ENCODE data around the gene COMT. TPM values are rescaled to one million over a fixed set of nuclear protein-coding genes. Genes with fewer than 3 reads are reported as not detected.

COMT gene
- total and polyA plus RNA-seq, 9 of the 15 experiments (the other 6 are each of a cell fraction or from before 2014, with no cell fraction given): 12.5 to 351 (median 155) TPM

- TF ChIP-seq CBFA2T2 (conservative IDR thresholded peaks at IDR 0.05) (no peak), JUN (IDR thresholded peaks at IDR 0.05; ENCODE audit: borderline replicate concordance, low read depth, low read length) (peak; percentile 43; the same call in 1 of the 2 replicates), JUN (CRISPR knock-in tag; IDR thresholded peaks at IDR 0.05; ENCODE audit: borderline replicate concordance) (no peak), SMARCE1 (IDR thresholded peaks at IDR 0.05) (no peak), CUX1 (CRISPR knock-in tag; IDR thresholded peaks at IDR 0.05) (no peak), E2F4 (CRISPR knock-in tag; IDR thresholded peaks at IDR 0.05; ENCODE audit: low read depth) (no peak), PHTF2 (CRISPR knock-in tag; IDR thresholded peaks at IDR 0.05) (no peak), RNF219 (CRISPR knock-in tag; IDR thresholded peaks at IDR 0.05) (no peak), GTF2A2 (tag; IDR thresholded peaks at IDR 0.05) (no peak), ZC3H8 (IDR thresholded peaks at IDR 0.05) (no peak), BRF2 (IDR thresholded peaks at IDR 0.05; ENCODE audit: borderline replicate concordance, insufficient read depth, insufficient read length) (no peak), ZBTB12 (CRISPR knock-in tag; IDR thresholded peaks at IDR 0.05) (peak; percentile 79), LCOR (CRISPR knock-in tag; IDR thresholded peaks at IDR 0.05) (no peak), SREBF1 (IDR thresholded peaks at IDR 0.05; ENCODE audit: borderline replicate concordance, low read depth, low read length) (no peak; the same call in none of the 2 replicates), TEAD4 (IDR thresholded peaks at IDR 0.05; ENCODE audit: low read length) (no peak), TEAD4 (CRISPR knock-in tag; IDR thresholded peaks at IDR 0.05; ENCODE audit: borderline replicate concordance) (no peak), RAD51 (IDR thresholded peaks at IDR 0.05; ENCODE audit: borderline replicate concordance, low read depth) (no peak)
Measured at GRCh38 chr22:20016734-20017621, 75.4 kb downstream of the COMT start, which contains the start of gene ARVCF (continued).
